ENCODE measurements around the gene IGSF6. TPM values are rescaled to one million over a fixed set of nuclear protein-coding genes. Genes with fewer than 3 reads are reported as not detected.

IGSF6 gene
- total and polyA plus RNA-seq, 2 of the 13 experiments (the other 11 are each of a cell fraction or from before 2014, with no cell fraction given): not detected

DNA sequence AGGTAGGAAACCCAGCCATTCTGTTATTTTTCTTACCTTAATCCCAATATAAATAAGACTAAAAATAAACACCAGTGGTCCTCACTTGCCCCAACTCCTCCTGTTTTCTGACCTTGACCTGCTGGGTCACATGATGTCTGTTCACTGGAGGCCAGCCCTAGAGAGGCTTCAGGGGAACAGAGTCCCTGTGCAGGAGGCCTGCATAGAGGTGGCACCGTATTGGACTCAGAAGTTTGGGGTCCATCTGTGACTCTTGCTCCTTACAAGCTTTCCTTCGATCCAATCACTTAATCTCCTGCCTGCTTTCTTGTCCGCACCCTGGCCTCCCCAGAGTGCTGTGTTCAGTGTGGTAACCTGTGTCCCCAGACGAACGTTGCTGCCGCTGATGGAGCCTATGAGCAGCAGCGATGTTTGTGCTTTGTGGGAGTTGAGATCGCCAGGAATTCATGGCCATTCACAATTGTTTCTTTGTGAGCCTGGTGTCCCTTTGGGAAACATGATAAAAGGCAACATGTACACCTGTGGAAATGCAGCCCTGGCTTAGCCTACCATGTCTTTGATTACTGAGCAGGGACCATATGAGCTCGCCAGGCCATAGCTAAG is 4.7 kb downstream of the IGSF6 start (continued):
- TF ChIP-seq, protein P1, sequence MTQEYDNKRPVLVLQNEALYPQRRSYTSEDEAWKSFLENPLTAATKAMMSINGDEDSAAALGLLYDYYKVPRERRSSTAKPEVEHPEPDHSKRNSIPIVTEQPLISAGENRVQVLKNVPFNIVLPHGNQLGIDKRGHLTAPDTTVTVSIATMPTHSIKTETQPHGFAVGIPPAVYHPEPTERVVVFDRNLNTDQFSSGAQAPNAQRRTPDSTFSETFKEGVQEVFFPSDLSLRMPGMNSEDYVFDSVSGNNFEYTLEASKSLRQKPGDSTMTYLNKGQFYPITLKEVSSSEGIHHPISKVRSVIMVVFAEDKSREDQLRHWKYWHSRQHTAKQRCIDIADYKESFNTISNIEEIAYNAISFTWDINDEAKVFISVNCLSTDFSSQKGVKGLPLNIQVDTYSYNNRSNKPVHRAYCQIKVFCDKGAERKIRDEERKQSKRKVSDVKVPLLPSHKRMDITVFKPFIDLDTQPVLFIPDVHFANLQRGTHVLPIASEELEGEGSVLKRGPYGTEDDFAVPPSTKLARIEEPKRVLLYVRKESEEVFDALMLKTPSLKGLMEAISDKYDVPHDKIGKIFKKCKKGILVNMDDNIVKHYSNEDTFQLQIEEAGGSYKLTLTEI (CRISPR knock-in tag; conservative IDR thresholded peaks at IDR 0.05): no peak
- TF ChIP-seq, protein P2, sequence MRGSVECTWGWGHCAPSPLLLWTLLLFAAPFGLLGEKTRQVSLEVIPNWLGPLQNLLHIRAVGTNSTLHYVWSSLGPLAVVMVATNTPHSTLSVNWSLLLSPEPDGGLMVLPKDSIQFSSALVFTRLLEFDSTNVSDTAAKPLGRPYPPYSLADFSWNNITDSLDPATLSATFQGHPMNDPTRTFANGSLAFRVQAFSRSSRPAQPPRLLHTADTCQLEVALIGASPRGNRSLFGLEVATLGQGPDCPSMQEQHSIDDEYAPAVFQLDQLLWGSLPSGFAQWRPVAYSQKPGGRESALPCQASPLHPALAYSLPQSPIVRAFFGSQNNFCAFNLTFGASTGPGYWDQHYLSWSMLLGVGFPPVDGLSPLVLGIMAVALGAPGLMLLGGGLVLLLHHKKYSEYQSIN (CRISPR knock-in tag; IDR thresholded peaks at IDR 0.05; ENCODE audit: borderline replicate concordance): 0 out of 2 replicates have a peak, but pooled peaks have one; percentile 66
- TF ChIP-seq MLLT10 (CRISPR knock-in tag; IDR thresholded peaks at IDR 0.05) (no peak), ZNF501 (CRISPR knock-in tag; IDR thresholded peaks at IDR 0.05) (no peak), ZNF264 (CRISPR knock-in tag; IDR thresholded peaks at IDR 0.05) (no peak), ZBTB38 (CRISPR knock-in tag; IDR thresholded peaks at IDR 0.05) (peak; percentile 73), ZNF251 (CRISPR knock-in tag; IDR thresholded peaks at IDR 0.05) (no peak), ZNF207 (IDR thresholded peaks at IDR 0.05; ENCODE audit: borderline replicate concordance) (no peak), KAT8 (CRISPR knock-in tag; IDR thresholded peaks at IDR 0.05) (no peak), ZNF546 (CRISPR knock-in tag; conservative IDR thresholded peaks at IDR 0.05) (no peak), ZNF878 (CRISPR knock-in tag; IDR thresholded peaks at IDR 0.05) (0 out of 2 replicates have a peak, but pooled peaks have one; percentile 14), ZNF850 (CRISPR knock-in tag; conservative IDR thresholded peaks at IDR 0.05) (no peak), ZNF335 (CRISPR knock-in tag; IDR thresholded peaks at IDR 0.05) (no peak), MYC (CRISPR knock-in tag; IDR thresholded peaks at IDR 0.05; ENCODE audit: borderline replicate concordance) (no peak), ZNF746 (CRISPR knock-in tag; IDR thresholded peaks at IDR 0.05) (no peak)
- TF ChIP-seq, protein P3, sequence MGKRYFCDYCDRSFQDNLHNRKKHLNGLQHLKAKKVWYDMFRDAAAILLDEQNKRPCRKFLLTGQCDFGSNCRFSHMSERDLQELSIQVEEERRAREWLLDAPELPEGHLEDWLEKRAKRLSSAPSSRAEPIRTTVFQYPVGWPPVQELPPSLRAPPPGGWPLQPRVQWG (CRISPR knock-in tag; IDR thresholded peaks at IDR 0.05; ENCODE audit: borderline replicate concordance, low read depth): no peak
- TF ChIP-seq, protein P4, sequence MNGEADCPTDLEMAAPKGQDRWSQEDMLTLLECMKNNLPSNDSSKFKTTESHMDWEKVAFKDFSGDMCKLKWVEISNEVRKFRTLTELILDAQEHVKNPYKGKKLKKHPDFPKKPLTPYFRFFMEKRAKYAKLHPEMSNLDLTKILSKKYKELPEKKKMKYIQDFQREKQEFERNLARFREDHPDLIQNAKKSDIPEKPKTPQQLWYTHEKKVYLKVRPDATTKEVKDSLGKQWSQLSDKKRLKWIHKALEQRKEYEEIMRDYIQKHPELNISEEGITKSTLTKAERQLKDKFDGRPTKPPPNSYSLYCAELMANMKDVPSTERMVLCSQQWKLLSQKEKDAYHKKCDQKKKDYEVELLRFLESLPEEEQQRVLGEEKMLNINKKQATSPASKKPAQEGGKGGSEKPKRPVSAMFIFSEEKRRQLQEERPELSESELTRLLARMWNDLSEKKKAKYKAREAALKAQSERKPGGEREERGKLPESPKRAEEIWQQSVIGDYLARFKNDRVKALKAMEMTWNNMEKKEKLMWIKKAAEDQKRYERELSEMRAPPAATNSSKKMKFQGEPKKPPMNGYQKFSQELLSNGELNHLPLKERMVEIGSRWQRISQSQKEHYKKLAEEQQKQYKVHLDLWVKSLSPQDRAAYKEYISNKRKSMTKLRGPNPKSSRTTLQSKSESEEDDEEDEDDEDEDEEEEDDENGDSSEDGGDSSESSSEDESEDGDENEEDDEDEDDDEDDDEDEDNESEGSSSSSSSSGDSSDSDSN (CRISPR knock-in tag; IDR thresholded peaks at IDR 0.05): no peak
- TF ChIP-seq, protein P5, sequence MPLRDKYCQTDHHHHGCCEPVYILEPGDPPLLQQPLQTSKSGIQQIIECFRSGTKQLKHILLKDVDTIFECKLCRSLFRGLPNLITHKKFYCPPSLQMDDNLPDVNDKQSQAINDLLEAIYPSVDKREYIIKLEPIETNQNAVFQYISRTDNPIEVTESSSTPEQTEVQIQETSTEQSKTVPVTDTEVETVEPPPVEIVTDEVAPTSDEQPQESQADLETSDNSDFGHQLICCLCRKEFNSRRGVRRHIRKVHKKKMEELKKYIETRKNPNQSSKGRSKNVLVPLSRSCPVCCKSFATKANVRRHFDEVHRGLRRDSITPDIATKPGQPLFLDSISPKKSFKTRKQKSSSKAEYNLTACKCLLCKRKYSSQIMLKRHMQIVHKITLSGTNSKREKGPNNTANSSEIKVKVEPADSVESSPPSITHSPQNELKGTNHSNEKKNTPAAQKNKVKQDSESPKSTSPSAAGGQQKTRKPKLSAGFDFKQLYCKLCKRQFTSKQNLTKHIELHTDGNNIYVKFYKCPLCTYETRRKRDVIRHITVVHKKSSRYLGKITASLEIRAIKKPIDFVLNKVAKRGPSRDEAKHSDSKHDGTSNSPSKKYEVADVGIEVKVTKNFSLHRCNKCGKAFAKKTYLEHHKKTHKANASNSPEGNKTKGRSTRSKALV (CRISPR knock-in tag; IDR thresholded peaks at IDR 0.05): no peak
- TF ChIP-seq, protein P6, sequence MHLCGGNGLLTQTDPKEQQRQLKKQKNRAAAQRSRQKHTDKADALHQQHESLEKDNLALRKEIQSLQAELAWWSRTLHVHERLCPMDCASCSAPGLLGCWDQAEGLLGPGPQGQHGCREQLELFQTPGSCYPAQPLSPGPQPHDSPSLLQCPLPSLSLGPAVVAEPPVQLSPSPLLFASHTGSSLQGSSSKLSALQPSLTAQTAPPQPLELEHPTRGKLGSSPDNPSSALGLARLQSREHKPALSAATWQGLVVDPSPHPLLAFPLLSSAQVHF (CRISPR knock-in tag; IDR thresholded peaks at IDR 0.05): no peak
- TF ChIP-seq, protein P7, sequence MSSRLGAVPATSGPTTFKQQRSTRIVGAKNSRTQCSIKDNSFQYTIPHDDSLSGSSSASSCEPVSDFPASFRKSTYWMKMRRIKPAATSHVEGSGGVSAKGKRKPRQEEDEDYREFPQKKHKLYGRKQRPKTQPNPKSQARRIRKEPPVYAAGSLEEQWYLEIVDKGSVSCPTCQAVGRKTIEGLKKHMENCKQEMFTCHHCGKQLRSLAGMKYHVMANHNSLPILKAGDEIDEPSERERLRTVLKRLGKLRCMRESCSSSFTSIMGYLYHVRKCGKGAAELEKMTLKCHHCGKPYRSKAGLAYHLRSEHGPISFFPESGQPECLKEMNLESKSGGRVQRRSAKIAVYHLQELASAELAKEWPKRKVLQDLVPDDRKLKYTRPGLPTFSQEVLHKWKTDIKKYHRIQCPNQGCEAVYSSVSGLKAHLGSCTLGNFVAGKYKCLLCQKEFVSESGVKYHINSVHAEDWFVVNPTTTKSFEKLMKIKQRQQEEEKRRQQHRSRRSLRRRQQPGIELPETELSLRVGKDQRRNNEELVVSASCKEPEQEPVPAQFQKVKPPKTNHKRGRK (CRISPR knock-in tag; IDR thresholded peaks at IDR 0.05): no peak
